Astrocyte of the spinal cord (primary cell): Measurements from ENCODE around the gene PDSS1.

ENCODE experiments used
- DNase-seq: peaks from one replicate; pipeline ENCODE4 v3.0.0; 2011; ENCODE audit warnings: low read depth, low spot score
- H3K4me3 ChIP-seq: 2 replicates; pipeline ENCODE4 v1.5.1; 2011; ENCODE audit warnings: low read depth, mild to moderate bottlenecking, low read length, moderate library complexity
- CTCF ChIP-seq: IDR thresholded peaks from 2 replicates; pipeline ENCODE4 v1.5.1; 2012; ENCODE audit warnings: low read depth, mild to moderate bottlenecking, low read length, inconsistent platforms
- in situ Hi-C: cut with HindIII; loops from 2 replicates; pipeline ENCODE4 v1.10.0; 2017; ENCODE audit warnings: low sequenced_read_pairs

The PDSS1 gene

GRCh38 chr10:26735435-26735834, 37.9 kb downstream of the PDSS1 start:
- H3K4me3 ChIP-seq = no peak overlapping the region
- in situ Hi-C loops = no loop called here
- TF ChIP-seq CTCF = no peak
- DNase-seq = no peak

- in situ Hi-C loops = no loop called here
- H3K4me3 ChIP-seq = no peak overlapping the region
- TF ChIP-seq CTCF = no peak
- peak; percentile 43 for DNase-seq
Measured at GRCh38 chr10:26737730-26738129, 40.2 kb downstream of the PDSS1 start.

GRCh38 chr10:26738301-26738911, 40.9 kb downstream of the PDSS1 start:
- H3K4me3 ChIP-seq = no peak overlapping the region
- DNase-seq = peak; percentile 23
- no peak for TF ChIP-seq CTCF
- in situ Hi-C loops = no loop called here

GRCh38 chr10:26739071-26739631, 41.6 kb downstream of the PDSS1 start:
- in situ Hi-C loops = no loop called here
- H3K4me3 ChIP-seq = no peak overlapping the region
- DNase-seq = no peak
- TF ChIP-seq CTCF = no peak

GRCh38 chr10:26741368-26741767, 43.9 kb downstream of the PDSS1 start:
- H3K4me3 ChIP-seq = no peak overlapping the region
- in situ Hi-C loops = no loop called here
- no peak for TF ChIP-seq CTCF
- no peak for DNase-seq

- in situ Hi-C loops = no loop called here
- no peak for TF ChIP-seq CTCF
- H3K4me3 ChIP-seq = no peak overlapping the region
- DNase-seq = no peak
Measured at GRCh38 chr10:26743091-26743490, 45.6 kb downstream of the PDSS1 start.
